ENCODE measurements around the gene WDR13.
"Not testable (repeated sequence)": the region's sequence is repeated elsewhere in the genome, so short reads cannot be mapped to it uniquely, and the experiment has no call there.

DNA sequence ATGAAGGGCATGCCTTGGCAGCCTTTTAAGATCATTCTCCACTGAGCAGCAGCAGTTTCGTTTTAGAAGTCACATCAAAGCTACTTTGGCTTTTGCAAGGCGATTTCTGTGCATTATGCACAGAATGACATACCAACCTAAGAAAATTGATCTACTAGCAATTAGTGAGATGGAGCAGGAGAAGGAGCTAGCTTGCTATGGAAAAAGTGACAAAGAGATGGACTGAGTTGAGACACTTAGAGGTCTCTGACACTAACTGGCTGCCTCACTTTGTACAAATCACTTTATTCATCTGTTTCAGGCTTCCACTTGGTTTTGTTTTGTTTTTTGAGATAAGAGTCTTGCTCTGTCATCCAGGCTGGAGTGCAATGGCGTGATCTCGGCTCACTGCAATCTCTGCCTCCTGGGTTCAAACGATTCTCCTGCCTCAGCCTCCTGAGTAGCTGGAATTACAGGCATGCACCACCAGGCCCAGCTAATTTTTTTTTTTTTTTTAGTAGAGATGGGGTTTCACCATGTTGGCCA lies 54.8 kb downstream of the WDR13 start:
- TF ChIP-seq, protein P1, sequence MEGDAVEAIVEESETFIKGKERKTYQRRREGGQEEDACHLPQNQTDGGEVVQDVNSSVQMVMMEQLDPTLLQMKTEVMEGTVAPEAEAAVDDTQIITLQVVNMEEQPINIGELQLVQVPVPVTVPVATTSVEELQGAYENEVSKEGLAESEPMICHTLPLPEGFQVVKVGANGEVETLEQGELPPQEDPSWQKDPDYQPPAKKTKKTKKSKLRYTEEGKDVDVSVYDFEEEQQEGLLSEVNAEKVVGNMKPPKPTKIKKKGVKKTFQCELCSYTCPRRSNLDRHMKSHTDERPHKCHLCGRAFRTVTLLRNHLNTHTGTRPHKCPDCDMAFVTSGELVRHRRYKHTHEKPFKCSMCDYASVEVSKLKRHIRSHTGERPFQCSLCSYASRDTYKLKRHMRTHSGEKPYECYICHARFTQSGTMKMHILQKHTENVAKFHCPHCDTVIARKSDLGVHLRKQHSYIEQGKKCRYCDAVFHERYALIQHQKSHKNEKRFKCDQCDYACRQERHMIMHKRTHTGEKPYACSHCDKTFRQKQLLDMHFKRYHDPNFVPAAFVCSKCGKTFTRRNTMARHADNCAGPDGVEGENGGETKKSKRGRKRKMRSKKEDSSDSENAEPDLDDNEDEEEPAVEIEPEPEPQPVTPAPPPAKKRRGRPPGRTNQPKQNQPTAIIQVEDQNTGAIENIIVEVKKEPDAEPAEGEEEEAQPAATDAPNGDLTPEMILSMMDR (IDR thresholded peaks at IDR 0.05), result not testable (repeated sequence)
- not testable (repeated sequence) for TF ChIP-seq EZH2, EZH2phosphoT487 (IDR thresholded peaks at IDR 0.05)

Measured in neural progenitor cell (in vitro differentiated cells).